Uterus (tissue), 4 donors: ENCODE measurements around the gene MAT1A. TPM values are rescaled to one million over a fixed set of nuclear protein-coding genes. Genes with fewer than 3 reads are reported as not detected.

Source experiments
- DNase-seq, 2 donors: peaks; one replicate each; pipeline ENCODE4 v3.0.0-alpha.2; 2019 to 2020
- H3K27ac ChIP-seq, 2 donors: fragments of 200-600 bp; sonication (generic); 1 replicate in 1 of 2; 2 replicates in 1 of 2; pipeline ENCODE4 v1.5.1; 2016 to 2018
- H3K27me3 ChIP-seq, 2 donors: fragments of 200-600 bp; sonication (generic); one replicate each; pipeline ENCODE4 v1.5.1; 2018 to 2019; ENCODE audit warnings: control low read depth in 1 of 2
- H3K36me3 ChIP-seq, 2 donors: fragments of 200-600 bp; sonication (generic); one replicate each; pipeline ENCODE4 v1.5.1; 2019; ENCODE audit warnings: control low read depth in 1 of 2
- H3K4me1 ChIP-seq, 2 donors: fragments of 200-600 bp; sonication (generic); one replicate each; pipeline ENCODE4 v1.5.1; 2018 to 2019; ENCODE audit warnings: control low read depth in 1 of 2
- H3K4me3 ChIP-seq, 2 donors: fragments of 200-600 bp; sonication (generic); 1 replicate in 1 of 2; 2 replicates in 1 of 2; pipeline ENCODE4 v1.5.1; 2018 to 2019; ENCODE audit warnings: mild to moderate bottlenecking in 1 of 2
- H3K9me3 ChIP-seq, 2 donors: fragments of 200-600 bp; sonication (generic); one replicate each; pipeline ENCODE4 v1.5.1; 2019; ENCODE audit warnings: control low read depth in 1 of 2
- POLR2A ChIP-seq, 2 donors: fragments of 450-650 bp; IDR thresholded peaks; one replicate each; pipeline ENCODE4 v1.6.1; 2016; ENCODE audit warnings: antibody characterized with exemption in 2 of 2, mild to moderate bottlenecking in 1 of 2, moderate library complexity in 1 of 2
- intact Hi-C: fragments of 100-400 bp; cut with DNase I; formaldehyde crosslinking; loops from one replicate; pipeline ENCODE4 v1.15.1; 2023; ENCODE audit warnings: low total_unique reads
- total RNA-seq, 4 donors: library from RNA; depleted of rRNA in 3 of 4; stranded (reverse); fragments of >200 nt in 3 of 4; gene quantifications; one replicate each; pipeline versions ENCODE4 v1.1.0 to v1.2.4, GENCODE V29; 2014 to 2023
- TF ChIP-seq, protein P1 (sequence below), 4 experiments: fragments of 200-600 bp in 2 of 4; fragments of 450-650 bp in 2 of 4; sonication (generic) in 2 of 4; IDR thresholded peaks; one replicate each; pipeline ENCODE4 v1.5.1; 2016 to 2019; ENCODE audit warnings: antibody characterized with exemption in 4 of 4, mild to moderate bottlenecking in 2 of 4, moderate library complexity in 1 of 4
- donor health status: DM: yes; HTN: yes; CAD: no.

The MAT1A gene
- total RNA-seq, 4 donors from 2014 or later: 0.21 TPM; not detected in 3

DNA sequence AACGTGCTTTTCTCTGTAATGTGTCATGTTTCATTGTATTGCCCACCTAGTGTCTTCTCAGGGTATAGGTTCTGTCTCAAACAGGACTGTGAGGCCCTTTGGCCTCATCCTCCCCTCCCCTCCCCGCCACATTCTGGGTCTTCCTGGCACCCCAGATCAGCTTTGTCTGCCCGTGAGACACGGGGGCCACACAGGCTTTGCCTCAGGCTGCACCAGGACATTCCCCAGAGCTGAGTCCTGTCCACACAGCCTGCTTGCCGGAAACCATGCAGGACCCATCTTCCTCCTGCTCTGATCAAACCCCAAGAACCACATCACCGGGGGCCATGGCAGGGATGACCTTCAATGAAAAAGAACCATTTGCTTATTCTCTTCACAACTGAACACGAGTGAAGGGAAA, 18.6 kb downstream of the MAT1A start:
- intact Hi-C loops: no loop called here
- H3K27me3 ChIP-seq: no peaks in the 10 kb centered on the region
- no peak overlapping the region for H3K4me3 ChIP-seq
- H3K4me1 ChIP-seq: no peaks in the 10 kb centered on the region
- no peaks in the 10 kb centered on the region for H3K9me3 ChIP-seq
- no peak overlapping the region for H3K27ac ChIP-seq
- TF ChIP-seq, protein P1, sequence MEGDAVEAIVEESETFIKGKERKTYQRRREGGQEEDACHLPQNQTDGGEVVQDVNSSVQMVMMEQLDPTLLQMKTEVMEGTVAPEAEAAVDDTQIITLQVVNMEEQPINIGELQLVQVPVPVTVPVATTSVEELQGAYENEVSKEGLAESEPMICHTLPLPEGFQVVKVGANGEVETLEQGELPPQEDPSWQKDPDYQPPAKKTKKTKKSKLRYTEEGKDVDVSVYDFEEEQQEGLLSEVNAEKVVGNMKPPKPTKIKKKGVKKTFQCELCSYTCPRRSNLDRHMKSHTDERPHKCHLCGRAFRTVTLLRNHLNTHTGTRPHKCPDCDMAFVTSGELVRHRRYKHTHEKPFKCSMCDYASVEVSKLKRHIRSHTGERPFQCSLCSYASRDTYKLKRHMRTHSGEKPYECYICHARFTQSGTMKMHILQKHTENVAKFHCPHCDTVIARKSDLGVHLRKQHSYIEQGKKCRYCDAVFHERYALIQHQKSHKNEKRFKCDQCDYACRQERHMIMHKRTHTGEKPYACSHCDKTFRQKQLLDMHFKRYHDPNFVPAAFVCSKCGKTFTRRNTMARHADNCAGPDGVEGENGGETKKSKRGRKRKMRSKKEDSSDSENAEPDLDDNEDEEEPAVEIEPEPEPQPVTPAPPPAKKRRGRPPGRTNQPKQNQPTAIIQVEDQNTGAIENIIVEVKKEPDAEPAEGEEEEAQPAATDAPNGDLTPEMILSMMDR (IDR thresholded peaks at IDR 0.05): no peak
- no peak for TF ChIP-seq POLR2A (IDR thresholded peaks at IDR 0.05)
- no peaks in the 10 kb centered on the region for H3K36me3 ChIP-seq
- no peak for DNase-seq

DNA sequence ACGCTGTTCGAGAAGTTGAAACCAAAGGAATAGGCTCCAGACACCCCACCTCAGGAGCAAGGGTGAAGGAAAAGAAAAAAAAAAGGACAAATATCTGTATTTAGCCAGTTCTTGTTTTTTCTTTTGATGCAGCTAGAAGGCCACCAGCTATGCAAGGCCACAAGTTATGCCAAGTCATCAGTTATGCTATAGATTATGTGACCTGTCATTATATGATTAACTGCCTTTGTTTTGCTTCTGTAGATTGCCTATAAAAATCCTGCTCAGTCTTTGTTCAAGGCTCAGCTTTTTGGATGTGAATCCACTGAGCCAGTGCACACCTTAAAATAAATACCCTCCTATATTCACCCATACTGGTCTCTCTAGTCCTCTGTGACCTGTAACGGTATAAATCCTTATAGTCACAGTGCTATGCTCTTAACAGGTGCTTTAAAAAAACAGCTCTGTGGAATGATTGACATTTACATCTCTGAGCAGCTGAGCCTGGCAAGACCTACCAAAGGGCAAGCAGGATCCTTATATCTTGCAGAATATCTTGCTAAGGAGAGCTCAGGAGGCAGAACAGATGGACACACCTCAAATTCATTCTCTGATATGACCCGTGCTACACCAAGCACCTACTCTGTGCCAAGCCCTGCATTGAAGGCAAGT, 20.4 kb downstream of the MAT1A start:
- Histone ChIP-seq H3K9me3 (no peaks in the 10 kb centered on the region), H3K4me1 (no peaks in the 10 kb centered on the region), H3K4me3 (no peak overlapping the region), H3K36me3 (no peaks in the 10 kb centered on the region), H3K27me3 (no peaks in the 10 kb centered on the region), H3K27ac (no peak overlapping the region)
- no peak for TF ChIP-seq POLR2A (IDR thresholded peaks at IDR 0.05)
- TF ChIP-seq, protein P1 (IDR thresholded peaks at IDR 0.05): no peak
- no peak for DNase-seq
- intact Hi-C loops: no loop called here

DNA sequence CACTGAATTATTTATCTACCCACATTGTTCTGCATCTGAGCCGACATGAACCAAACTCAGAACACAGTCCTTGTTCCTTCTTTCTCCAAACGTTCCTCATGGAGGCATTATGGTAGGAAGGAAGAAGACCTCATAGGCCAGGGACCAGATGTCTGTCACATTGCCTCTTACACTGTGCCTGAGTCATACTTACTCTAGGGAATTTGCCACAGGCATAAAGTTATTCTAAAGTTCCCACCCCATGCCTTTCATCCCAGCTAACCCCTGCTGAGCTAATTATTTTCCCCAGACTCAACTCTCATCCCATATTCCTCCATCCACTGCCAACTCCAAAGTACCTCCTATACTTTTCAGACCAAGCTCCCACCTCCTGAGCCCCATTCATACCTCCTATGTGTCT, 21.2 kb downstream of the MAT1A start:
- Histone ChIP-seq H3K27ac (no peak overlapping the region), H3K4me3 (no peak overlapping the region), H3K9me3 (no peaks in the 10 kb centered on the region), H3K36me3 (no peaks in the 10 kb centered on the region), H3K4me1 (no peaks in the 10 kb centered on the region), H3K27me3 (no peaks in the 10 kb centered on the region)
- no peak for DNase-seq
- no peak for TF ChIP-seq POLR2A (IDR thresholded peaks at IDR 0.05)
- TF ChIP-seq, protein P1 (IDR thresholded peaks at IDR 0.05): no peak
- intact Hi-C loops: no loop called here

DNA sequence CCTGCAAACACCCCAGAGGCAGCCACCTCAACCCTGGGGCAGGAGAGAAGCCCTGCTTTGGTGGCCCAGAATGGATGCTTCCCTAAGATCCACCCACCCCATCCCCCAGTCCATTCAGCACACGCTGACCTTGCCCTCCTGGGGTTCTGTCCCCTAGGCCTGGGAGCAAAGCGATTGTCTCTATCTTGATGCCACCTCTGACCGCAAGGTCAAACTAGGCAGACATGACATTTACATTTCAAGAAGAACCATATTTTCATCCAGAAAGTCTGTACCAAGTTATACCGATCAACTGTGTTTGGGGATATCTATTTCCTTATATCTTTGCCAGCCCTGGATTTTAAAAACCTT, 23.0 kb downstream of the MAT1A start:
- no peak overlapping the region for H3K27ac ChIP-seq
- no peaks in the 10 kb centered on the region for H3K36me3 ChIP-seq
- H3K27me3 ChIP-seq: no peaks in the 10 kb centered on the region
- no peak for TF ChIP-seq POLR2A (IDR thresholded peaks at IDR 0.05)
- H3K4me1 ChIP-seq: no peaks in the 10 kb centered on the region
- H3K4me3 ChIP-seq: no peak overlapping the region
- no peaks in the 10 kb centered on the region for H3K9me3 ChIP-seq
- no peak for DNase-seq
- intact Hi-C loops: no loop called here

DNA sequence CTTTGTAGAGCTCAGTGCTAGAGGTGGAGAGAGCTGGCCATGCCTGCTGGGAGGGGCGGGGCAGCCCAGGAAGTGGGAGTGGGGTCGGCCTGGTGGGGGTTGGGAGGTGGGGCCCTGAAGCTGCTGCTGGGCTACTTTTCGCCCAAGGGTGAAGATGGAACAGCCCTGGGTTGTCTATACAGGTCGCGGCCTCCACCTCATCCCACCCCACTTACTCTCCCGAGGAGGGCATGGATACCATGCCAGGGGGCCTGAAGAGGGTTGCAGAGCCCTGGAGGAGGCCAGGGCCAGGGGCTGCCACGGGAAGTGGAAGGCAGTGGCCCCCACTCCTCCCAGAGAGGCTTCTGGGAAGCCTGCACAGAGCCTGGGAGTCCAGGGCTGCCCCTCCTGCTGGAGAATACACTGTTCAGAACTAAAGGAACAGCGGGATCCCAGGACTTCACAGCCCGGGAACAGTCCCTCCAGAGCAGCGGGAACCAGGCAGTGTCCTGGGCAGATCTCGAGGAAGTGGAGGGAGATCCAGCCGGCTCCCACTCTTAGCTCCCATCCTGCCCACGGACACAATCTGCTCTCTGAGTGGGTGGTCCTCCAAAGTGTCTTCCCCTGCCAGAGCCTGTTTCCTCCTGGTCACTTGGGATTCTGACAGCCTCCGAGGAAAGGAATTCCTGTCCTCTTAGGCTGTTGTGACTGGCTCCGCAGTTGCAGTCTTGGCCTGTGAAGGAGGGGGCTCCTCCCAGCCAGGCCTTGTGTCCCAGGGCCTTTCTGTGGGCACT, 23.5 kb downstream of the MAT1A start:
- no peak overlapping the region for H3K4me3 ChIP-seq
- intact Hi-C loops: no loop called here
- H3K36me3 ChIP-seq: no peaks in the 10 kb centered on the region
- H3K27ac ChIP-seq: no peak overlapping the region
- no peaks in the 10 kb centered on the region for H3K4me1 ChIP-seq
- H3K27me3 ChIP-seq: no peaks in the 10 kb centered on the region
- no peaks in the 10 kb centered on the region for H3K9me3 ChIP-seq
- DNase-seq: no peak
- TF ChIP-seq, protein P1 (IDR thresholded peaks at IDR 0.05): no peak
- TF ChIP-seq POLR2A (IDR thresholded peaks at IDR 0.05): no peak
